GM11168 (cell line): ENCODE results near the gene MGAT4A.
"Not testable (repeated sequence)": the region's sequence is repeated elsewhere in the genome, so short reads cannot be mapped to it uniquely, and the experiment has no call there.

Source experiments
- in situ Hi-C: fragments of 300-500 bp; cut with MboI; formaldehyde crosslinking; loops from one replicate; pipeline ENCODE4 v1.12.0; 2022; ENCODE audit warnings: low sequenced_read_pairs; ENCODE audit not compliant: unreplicated experiment

MGAT4A gene

DNA sequence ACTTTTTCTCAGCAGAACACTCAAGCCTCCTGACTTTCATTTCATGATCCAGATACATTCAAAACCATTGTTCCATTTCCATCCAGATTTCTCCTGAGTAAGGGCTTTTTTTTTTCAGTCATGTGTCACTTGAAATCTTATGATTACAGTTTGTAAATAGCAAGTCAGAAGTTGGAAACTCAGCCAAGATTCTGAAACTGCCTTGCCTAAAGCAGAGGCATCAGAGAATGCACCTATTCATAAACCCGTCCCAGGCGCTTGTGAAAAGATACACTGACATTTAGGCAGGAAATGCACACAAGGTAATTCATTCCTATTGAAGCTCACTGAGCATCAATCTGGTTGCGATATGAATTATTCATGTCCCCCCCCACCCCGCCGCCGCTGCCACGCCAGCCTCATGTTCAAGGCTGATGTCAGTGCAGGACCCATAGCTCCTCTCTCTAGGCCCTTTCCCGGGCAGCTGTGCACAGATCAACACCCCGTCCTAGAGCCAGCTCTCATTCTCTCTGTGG is 30.4 kb upstream of the MGAT4A start:
- in situ Hi-C loops: no loop called here

DNA sequence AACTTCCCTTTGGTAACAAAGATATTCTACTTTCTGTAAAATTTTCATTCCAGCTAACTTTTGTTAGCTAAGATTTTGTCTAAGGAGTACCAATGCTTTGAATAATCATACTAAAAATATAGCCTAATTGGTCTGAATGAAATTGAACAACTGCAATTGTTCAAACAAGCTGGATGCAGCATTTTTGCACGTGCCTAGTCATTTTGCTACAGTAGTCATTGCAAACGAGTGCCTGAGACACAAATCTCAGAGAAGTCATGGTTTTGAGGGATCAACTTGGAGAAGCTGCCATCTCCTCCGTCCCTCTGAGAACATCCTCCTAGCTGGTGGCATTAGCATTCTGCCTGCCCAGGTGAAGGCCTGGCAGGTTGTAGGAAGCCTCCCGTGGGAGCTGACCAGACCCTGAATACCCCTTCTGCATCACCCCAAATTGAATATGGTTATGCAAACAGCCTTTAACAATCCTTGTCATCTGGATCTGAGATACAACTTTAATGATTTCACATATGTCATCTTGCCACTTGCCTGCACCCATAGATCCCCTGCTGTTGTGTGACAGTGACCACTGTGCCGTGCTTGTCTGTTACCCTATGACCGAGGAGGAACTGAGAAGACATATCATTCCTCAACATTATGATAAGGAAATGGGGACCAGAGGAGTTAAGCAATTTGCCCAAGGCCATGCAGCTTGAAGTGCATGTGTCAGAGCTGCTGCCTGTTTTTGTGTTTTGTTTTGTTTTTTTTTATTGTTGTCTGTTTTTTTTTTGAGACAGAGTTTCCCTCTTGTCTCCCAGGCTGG is 29.1 kb upstream of the MGAT4A start:
- in situ Hi-C loops: no loop called here

GRCh38 chr2:98759338-98759737 is 28.4 kb upstream of the MGAT4A start:
- in situ Hi-C loops: no loop called here

- in situ Hi-C loops: no loop called here
Measured at GRCh38 chr2:98757904-98758421, 27.0 kb upstream of the MGAT4A start.

DNA sequence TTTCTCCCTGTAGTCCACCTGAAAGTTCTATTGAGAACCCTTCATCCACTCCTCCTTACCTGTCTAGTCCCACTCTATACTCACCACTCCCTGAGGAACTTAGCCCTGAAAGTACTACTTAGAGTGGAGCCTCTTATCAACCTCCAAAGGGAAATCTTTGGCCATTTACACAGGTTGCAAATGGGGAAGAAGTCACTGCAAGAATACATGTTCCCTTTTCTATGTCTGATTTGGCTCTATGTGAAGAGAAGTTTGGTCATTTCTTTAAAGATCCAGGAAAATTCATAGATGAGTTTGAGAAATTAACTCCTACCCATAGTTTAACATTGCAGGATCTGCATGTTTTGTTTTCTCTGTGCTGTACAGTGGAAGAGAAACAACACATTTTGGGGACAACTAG is 22.9 kb upstream of the MGAT4A start:
- in situ Hi-C loops: no loop called here

DNA sequence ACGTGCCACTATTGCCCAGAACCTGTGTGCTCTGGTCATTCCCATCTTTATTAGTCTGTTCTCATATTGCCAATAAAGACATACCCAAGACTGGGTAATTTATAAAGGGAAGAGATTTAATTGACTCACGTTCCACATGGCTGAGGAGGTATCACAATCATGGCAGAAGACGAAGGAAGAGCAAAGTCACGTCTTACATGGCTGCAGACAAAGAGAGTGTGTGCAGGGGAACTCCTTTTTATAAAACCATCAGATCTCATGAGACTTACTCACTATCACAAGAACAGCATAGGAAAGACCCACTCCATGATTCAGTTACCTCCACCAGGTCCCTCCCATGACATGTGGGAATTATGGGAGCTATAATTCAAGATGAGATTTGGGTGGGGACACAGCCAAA is 21.8 kb upstream of the MGAT4A start:
- in situ Hi-C loops: not testable (repeated sequence)

DNA sequence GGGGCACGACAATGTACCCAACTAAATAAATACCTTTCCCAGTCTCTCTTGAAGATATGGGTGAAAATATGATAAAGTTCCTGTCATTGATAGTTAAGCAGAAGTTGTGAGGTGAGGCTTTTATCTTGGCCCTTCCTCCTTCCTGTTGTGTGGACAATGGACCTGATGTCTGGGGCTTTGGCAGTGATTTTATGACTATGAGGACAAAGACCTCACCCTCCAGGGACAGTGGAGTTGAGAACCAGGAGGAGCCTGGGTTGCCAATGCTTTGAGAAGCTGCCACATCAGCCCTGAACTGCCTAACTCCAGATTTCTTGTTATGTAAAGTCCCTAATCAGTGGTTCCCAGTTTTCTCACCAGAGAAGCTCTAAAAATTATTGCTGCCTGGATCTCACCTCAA is 20.8 kb upstream of the MGAT4A start:
- in situ Hi-C loops: no loop called here

GRCh38 chr2:98750593-98751282 is 19.8 kb upstream of the MGAT4A start:
- in situ Hi-C loops: no loop called here

DNA sequence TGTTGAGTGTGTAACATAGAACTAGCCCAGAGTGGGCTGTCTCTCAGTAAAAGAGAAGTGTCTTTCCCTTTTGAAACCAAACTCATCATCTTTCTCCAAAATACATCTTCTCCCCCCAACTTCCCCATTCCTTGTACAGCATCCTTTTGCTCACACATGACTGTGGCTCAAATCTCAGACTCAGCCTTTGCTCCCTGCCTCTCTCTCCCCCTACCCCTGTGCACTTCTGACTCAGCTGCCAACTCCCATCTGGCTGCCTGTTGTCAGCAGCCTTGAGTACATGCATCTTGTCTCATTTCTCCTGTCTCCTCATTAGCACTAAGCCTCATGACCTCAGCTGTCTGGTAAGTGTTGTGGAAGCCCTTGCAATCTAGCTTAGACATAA is 18.1 kb upstream of the MGAT4A start:
- in situ Hi-C loops: no loop called here

DNA sequence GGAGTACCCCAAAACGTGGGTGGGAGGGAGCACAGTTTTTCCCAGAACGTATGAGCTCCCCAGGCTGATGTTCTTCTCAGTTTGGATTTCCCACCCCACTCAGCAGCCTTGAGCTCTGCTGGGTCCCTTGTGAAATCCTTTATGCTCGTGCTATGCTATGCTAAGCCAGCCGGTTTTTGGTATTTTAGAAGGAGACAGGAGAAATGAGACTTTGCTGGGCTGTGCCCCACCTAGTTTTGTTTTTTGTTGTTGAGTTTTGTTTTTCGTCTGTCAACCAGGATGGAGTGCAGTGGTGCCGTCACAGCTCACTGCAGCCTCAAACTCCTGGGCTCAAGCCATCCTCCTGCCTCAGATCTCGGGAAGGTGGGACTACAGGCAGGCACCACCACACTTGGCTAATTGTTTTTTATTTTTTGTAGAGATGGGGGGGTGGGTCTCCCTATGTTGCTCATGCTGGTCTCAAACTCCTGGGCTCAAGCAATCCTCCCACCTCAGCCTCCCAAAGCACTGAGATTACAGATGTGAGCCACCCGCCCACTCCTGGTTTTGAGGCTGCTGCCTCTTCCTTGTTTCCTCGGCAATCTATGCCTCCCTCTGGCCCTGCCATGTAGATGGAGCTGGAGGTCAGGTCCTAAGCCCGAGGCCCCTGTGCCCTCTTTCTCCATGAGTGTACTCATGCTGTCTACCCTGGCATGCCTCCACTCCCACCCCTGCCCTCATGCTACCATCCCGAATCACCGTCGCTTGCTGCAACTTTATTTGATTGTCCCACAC is 17.5 kb upstream of the MGAT4A start:
- in situ Hi-C loops: no loop called here

DNA sequence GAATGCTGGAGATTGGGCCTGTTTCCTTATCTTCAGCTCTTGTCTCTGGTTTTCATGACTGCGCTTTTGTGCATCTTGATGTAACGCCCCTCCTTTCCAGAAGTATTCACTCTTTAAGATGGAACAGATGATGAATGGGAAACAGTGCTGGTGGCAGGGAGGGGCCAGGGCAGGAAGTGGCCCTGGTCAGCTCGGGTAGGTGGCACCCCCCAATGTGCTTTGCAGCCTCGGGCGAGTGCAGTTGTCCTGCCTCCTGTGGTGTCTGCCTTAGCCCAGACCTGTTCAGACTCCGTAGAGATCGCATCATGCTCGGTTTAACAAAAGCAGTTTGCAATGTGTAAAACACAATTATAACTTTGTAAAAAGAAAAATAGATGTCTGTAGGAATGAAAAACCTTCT is 17.0 kb upstream of the MGAT4A start:
- in situ Hi-C loops: no loop called here

GRCh38 chr2:98746426-98746825 is 15.5 kb upstream of the MGAT4A start:
- in situ Hi-C loops: no loop called here

DNA sequence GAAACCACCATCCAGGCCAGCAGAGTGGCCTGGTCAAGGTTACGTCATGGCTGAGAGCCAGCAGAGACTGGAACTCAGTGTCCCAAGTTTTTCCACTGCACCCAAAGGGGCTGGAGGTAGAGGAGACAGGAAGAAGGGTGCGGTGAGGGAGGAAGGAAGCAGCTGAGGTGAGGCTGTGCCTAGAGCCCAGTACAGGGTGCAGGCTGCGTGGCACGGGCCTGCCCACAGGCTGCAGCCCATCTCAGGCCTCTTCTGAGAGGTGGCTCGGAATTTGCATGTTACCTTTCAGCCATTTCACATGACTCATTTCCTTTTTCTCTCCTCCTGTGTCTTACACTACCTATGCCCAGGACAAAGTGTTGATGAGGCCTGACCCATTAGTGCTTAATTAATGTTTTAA is 13.7 kb upstream of the MGAT4A start:
- in situ Hi-C loops: no loop called here

- in situ Hi-C loops: no loop called here
Measured at GRCh38 chr2:98743835-98744234, 12.9 kb upstream of the MGAT4A start.

GRCh38 chr2:98739020-98739419 is 8.1 kb upstream of the MGAT4A start:
- in situ Hi-C loops: no loop called here

GRCh38 chr2:98738304-98738703 is 7.4 kb upstream of the MGAT4A start:
- in situ Hi-C loops: no loop called here

DNA sequence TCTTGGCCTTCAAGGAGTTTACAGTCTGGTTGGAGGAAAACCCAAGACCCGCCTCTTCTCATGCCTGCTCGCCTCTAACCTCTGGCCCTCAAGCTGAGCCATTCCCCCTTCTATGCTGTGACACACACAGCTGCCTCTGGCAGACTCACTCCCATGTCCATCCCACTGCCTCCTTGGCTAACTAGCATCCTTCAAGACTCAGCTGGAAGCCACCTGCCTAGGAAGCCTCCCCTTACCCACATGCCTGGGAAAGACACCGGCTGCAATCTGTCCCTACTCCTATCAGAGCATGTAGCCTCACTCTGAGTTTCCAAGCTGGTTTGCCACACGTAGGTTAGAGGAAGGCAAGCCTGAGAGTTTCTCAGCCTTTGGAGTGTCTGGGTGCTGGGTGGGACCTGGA is 6.9 kb upstream of the MGAT4A start:
- in situ Hi-C loops: no loop called here

GRCh38 chr2:98736464-98736889 is 5.5 kb upstream of the MGAT4A start:
- in situ Hi-C loops: no loop called here

GRCh38 chr2:98734823-98735260 is 3.9 kb upstream of the MGAT4A start:
- in situ Hi-C loops: no loop called here

GRCh38 chr2:98734162-98734561 is 3.2 kb upstream of the MGAT4A start:
- in situ Hi-C loops: no loop called here
